GM19397 (cell line): ENCODE measurements around the gene ITIH5.

Experiments used
- ATAC-seq: cut with Tn5 transposase; IDR thresholded peaks from one replicate; pipeline ENCODE4 v1.9.1; 2021; ENCODE audit warnings: mild to moderate bottlenecking, moderate library complexity; ENCODE audit not compliant: unreplicated experiment

ITIH5 gene

DNA sequence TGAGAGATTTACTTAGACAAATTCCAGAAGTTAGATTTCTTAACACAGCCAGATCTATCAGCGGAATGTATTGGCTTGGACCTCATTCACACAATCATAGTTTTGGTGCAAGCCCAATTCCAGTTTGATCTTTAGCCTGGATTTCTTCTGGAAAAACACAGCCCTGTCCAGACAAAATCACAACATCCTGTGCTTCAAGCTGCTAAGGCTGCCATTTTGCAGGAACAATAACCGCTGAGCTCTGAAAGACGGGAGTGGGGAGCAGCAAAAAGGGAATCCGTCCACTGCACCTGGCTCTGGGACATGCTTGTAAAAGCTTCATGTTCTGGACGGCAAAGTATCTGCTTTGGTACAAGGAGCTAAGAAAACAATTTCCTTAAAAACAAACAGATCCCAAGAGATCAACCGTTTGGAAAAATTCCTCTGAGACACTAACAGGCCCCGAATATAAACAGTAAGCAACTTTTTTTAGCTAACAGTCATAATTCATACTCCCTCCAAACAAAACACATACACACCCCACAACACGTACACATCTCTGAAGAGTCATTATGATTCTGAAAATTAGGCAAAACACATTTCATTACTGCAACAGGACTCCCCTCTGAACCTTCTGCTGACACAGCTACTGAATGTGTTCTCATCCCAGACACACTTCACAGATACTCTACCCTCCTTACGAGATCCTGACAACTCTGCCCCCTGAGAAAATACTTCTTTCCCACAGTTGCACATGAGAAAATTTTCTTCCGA is 32.4 kb downstream of the ITIH5 start:
- no peak for ATAC-seq

DNA sequence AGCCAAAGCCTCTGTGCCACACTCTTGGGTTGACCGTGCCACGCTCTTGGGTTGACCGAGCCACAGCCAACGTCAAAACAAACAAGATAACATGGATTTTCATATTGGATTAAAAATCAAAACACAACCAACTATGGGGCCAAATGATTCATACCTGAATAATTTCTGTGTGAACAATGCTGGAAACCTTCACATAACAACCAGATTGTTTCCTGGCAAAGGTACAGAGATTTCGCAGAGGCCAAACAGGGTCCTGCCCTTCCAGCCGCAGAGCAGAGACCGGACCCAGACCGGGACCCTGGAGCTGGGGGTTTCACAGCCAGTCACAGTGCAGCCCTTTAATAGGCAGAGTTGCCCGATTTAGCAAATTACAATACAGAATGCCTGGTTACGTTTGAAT is 40.5 kb downstream of the ITIH5 start:
- no peak for ATAC-seq

DNA sequence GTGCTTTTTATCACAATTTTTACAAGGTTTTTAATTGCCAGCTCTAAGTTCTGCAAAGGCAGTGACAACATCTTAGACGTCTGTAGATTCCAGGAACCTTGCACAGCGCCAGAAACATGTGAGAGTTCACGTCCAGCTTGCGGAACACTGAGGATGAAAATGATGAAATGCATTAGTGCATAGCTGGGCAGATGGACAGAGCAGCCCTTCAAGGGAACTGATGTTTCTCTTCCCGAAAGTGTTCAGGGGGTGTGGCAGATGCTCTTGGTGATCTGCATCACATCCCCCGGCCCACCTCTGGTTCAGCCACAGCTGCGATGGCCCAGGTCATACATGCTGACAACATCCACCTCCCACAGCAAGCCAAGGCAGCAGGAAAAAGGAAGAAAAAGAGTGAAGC is 40.9 kb downstream of the ITIH5 start:
- no peak for ATAC-seq

- ATAC-seq = no peak
Observed at GRCh38 chr10:7625009-7625408, 41.8 kb downstream of the ITIH5 start.

- no peak for ATAC-seq
Observed at GRCh38 chr10:7622969-7623368, 43.8 kb downstream of the ITIH5 start.

GRCh38 chr10:7618461-7618860 is 48.3 kb downstream of the ITIH5 start:
- no peak for ATAC-seq

DNA sequence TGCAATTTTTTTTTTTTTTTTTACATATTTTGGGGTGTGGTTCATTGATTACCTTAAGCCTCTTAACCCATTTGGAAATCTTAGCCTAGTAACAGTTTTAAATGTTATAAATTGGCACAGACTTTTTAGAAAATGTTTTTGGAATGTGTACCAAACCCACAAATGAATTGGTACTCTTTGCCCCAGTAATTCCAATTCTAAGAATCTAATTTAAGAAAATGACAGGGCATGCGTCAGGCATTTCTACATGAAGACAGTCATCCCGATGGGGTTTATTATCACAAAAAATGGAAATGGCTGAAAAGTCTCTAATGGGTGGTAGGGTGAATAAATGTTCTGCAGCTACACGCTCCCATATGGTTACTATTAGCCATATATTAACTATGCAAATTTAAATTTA is 54.9 kb downstream of the ITIH5 start:
- ATAC-seq = no peak

DNA sequence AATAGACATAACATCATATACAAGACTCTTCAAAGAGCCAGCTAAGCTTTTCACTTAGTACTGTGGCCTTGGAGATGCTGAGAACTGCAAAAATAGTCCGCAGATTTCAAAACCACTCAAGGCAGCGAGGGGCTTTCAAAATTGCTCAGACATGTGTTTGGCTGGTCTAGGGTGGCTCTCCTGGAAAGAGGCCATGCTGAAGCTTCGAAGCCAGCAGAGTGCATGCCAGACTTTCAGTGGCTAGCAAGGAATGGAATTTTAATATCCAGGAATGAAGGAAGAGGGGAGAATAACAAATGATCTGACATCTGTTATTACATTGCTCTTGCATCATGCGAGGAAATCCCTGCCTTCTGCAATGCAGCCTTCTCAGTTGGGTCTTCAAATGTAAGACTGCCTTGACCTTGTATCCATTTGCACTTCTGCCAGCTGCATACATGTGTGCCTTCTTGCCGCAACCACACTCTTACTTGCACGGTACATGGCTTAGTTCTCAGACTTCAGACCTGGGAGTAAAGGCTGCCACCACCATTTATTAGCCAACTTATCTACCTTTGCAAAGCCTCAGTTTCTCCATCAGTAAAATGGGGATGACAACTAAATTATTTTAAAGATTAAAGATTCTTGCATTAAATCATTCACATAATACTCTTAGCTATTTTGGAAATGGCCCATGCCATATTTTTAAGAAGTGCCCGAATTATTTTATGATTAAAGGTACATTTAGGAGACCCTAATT is 55.9 kb downstream of the ITIH5 start:
- ATAC-seq = no peak

- ATAC-seq = no peak
Observed at GRCh38 chr10:7610026-7610425, 56.7 kb downstream of the ITIH5 start.

DNA sequence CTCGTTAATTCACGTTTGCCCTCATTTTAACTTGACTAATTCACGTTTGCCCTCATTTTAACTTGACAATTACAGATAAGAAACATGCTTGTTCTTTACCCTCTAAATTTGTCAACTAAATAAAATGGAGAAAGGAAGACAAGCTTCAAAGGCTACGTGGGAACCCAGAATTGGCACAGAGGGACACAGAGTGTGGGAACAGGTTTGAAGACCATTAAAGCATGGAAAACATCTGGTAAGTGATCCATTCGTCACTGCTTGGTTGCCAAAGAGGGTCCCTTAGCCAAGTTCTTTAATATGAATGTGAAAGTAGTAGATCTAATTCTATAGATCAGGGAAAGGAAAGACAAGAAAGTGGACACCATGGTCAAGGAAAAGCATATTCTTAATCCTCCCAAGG is 57.2 kb downstream of the ITIH5 start:
- no peak for ATAC-seq

GRCh38 chr10:7608001-7608400 is 58.8 kb downstream of the ITIH5 start:
- ATAC-seq = no peak

DNA sequence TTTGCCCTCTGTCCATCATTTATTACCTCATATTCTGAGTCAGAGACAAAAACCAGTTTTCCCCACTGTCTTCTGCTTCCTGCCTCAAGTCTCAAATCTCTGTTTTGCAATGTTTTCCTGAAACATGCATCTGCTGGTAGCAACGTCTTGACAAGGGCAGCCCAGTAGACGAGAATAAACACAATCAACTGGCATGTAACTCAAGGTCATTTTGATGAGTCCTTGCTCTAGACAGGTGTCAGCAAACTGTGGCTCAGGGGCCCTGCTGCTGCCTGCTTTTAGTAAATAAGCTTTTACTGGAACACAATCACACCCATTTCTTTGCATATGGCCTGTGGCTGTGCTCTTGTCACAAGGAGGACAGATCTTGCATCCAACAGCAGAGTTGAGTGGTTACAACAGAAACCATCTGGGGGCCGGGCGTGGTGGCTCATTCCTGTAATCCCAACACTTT is 59.8 kb downstream of the ITIH5 start:
- no peak for ATAC-seq

GRCh38 chr10:7605565-7606295 is 61.0 kb downstream of the ITIH5 start:
- ATAC-seq = no peak

DNA sequence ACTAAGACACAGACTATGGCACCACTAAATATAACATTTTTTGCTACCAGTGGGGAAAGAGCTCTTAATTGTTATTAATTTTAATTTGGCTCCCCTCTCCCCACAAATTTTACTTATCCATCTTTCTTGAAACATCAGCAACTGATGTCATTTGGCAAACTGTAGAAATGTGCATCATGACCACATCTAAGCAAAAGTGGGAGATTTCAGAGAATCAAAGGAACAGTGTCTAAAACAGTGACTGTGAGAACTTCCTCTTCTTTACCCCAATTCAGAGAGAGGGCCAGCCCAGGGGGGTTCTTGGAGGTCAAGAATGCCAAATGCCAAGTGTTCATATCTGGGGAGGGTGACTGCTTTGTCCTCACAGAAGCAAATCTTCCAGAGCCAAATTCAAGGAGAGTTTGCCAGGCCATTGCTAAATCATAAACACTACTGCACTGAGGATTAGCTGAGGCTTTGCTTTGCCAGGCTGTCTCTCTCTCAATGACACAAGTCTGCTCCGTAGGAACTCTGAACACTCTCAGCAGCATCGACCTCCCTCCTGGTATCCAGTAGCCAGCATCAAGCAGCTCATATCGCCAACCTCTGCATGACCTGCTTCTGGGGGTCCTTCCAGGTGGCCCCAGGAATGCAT is 65.6 kb downstream of the ITIH5 start:
- ATAC-seq = no peak

DNA sequence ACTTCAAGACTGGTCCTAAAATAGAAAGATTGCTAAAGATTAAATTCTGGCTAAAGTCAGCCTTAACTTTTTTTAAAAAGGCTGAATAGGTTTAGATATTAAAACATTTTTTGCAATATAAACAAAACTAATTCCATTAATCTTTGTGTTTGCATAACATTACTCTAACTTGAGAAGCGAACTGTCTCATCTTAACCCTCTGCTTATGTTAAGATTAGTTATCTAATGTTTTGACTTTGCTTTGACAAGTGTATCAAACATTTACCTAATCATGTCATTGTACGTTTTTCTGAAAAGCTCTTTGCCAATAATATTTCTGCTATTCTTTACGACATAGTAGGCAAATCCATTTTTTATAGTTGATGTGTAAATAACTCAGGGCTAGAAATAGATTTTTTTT is 68.0 kb downstream of the ITIH5 start:
- no peak for ATAC-seq

GRCh38 chr10:7596356-7596755 is 70.4 kb downstream of the ITIH5 start:
- no peak for ATAC-seq

DNA sequence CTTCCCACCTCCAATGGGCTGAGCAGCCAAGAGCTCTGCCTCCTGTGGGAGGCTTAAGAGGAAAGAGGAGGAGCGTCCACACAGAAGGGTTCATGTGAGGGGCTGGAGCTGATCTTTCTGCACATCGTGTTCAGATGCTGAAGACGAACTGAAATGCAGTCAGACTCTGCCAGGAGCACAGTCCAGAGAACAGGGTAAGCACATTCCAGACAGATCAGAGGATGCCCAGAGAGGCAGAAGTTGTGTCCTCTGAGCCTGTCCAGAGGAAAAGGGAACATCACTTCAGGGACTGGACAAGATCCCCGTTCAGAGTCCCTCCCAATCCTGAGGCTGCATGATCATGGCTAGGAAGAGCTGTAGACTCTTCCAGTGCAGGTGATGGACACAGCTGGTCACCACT is 72.9 kb downstream of the ITIH5 start:
- ATAC-seq = no peak

DNA sequence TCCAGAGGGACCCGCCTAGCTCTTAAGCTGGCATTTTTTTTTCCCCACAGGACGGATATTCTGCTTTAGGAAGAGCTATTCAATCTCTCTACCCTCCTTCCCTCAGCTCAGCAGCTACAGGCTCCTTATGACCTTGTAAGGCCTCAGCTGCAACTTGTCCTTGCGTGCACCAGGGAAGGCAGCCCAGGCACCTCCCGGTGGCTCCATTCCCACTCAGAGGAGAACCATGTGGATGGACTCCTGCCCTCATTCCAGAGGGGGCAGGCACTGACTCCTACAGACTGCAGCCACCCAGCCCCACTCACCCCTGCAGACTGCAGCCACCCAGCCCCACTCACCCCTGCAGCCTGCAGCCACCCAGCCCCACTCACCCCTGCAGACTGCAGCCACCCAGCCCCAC is 73.7 kb downstream of the ITIH5 start:
- no peak for ATAC-seq

GRCh38 chr10:7592627-7593026 is 74.1 kb downstream of the ITIH5 start:
- no peak for ATAC-seq

DNA sequence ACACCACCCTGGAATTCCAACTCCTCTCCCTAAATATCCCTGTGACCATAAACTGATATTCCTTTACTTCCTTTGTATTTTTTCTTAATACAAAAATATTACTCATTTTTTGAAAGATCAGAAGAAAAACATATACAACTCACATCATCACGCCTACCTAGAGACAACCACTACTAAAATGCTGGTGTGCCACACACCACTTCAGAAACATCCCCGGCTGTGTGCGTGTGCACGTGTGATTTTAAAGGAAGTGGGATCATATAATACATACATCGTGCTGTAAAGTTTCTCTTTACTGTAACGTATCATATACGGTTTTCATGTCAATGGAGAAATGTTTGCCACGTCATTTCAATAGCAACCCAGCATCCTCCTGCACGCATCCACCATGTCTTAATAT is 76.5 kb downstream of the ITIH5 start:
- ATAC-seq = no peak

DNA sequence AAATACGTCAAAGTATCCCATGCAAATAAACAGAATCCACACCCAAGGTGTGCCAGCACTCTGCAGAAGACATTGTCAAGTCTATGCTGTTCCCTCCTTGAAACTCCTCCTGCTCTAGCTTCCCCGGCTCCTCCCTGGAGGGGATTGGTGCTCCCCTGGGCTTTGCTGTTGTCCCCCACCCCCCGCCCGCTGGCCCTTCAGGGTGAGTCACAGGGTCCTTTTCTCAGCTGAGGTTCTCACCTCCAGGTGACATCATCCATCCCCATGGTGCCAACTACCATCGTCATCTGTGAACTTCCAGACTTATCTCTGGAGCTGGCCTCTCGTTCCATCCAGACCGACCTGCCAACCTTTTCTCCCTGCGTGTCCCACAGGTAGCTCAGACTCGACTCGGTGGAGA is 77.0 kb downstream of the ITIH5 start:
- no peak for ATAC-seq

GRCh38 chr10:7587865-7588188 is 78.9 kb downstream of the ITIH5 start:
- no peak for ATAC-seq
